HepG2 (cell line): ENCODE data around the gene REM2. TPM values are rescaled to one million over a fixed set of nuclear protein-coding genes. Genes with fewer than 3 reads are reported as not detected.

ENCODE experiments used
- ATAC-seq: fragments of 200-7000 bp; cut with Tn5 transposase; 3 replicates; pipeline ENCODE4 v1.9.1; 2020; ENCODE audit warnings: mild to moderate bottlenecking, moderate library complexity
- BruUV-seq: library from RNA; stranded (reverse); fragments of 400-500 nt; replicated peaks from 2 replicates; lab custom pipeline; 2021; lab: Mats Ljungman, UMichigan
- CTCF ChIA-PET: fragments of 300-600 bp; formaldehyde crosslinking; extraction: SDS; loops from one replicate; lab custom pipeline; 2021; ENCODE audit warnings: low total read pairs, inconsistent platforms, low intra/inter-chr PET ratio; lab: Yijun Ruan, JAX
- POLR2A ChIA-PET: fragments of 350-600 bp; sonication (Branson Sonifier 250); formaldehyde crosslinking; loops from one replicate; lab custom pipeline; 2020; ENCODE audit warnings: antibody characterized with exemption, inconsistent platforms; lab: Yijun Ruan, JAX
- DNase-seq: peaks from one replicate; pipeline ENCODE4 v3.0.0-alpha.2; 2015; ENCODE audit warnings: low spot score
- FAIRE-seq: peaks from 3 replicates; lab custom pipeline; 2011; peaks lifted over from hg19 to GRCh38; lab: Jason Lieb, UNC
- H2AFZ ChIP-seq: one replicate; pipeline ENCODE4 v1.6.1; 2011; ENCODE audit warnings: low read length, inconsistent platforms
- H3K27ac ChIP-seq: fragments of 300-600 bp; 3 replicates; pipeline ENCODE4 v1.8.0; 2011; ENCODE audit warnings: mixed run types, mild to moderate bottlenecking, mixed read lengths, low read length, inconsistent platforms; ENCODE audit not compliant: insufficient read depth; ENCODE audit errors: extremely low read length
- H3K27me3 ChIP-seq, 2 experiments: fragments of 200-600 bp in 1 of 2; 2 replicates in 1 of 2; 3 replicates in 1 of 2; pipeline versions ENCODE4 v1.6.0 to v1.8.0; 2011; ENCODE audit warnings: low read length in 2 of 2, mild to moderate bottlenecking in 2 of 2, moderate library complexity in 2 of 2, inconsistent platforms in 1 of 2; ENCODE audit not compliant: insufficient read depth in 2 of 2, control insufficient read depth in 1 of 2
- H3K36me3 ChIP-seq, 2 experiments: fragments of 200-600 bp in 1 of 2; replicated peaks in 1 of 2; 2 replicates in 1 of 2; 3 replicates in 1 of 2; pipeline versions ENCODE4 v1.5.1 to v1.8.0; 2011; ENCODE audit warnings: low read length in 2 of 2, inconsistent platforms in 1 of 2; ENCODE audit not compliant: insufficient read depth in 2 of 2, control insufficient read depth in 1 of 2
- H3K4me1 ChIP-seq: 2 replicates; pipeline ENCODE4 v1.5.1; 2012; ENCODE audit warnings: low read length, inconsistent platforms; ENCODE audit not compliant: insufficient read depth
- H3K4me2 ChIP-seq: 2 replicates; pipeline ENCODE4 v1.6.0; 2011; ENCODE audit warnings: low read depth, low read length, inconsistent platforms
- H3K4me3 ChIP-seq, 3 experiments: fragments of 200-600 bp in 1 of 3; sonication (generic), shearing (Covaris generic) in 1 of 3; replicated peaks in 1 of 3; 2 replicates each; pipeline ENCODE4 v1.5.1; 2011 to 2016; ENCODE audit warnings: low read length in 3 of 3, inconsistent platforms in 2 of 3, low read depth in 2 of 3, mild to moderate bottlenecking in 2 of 3, control low read depth in 1 of 3, mixed read lengths in 1 of 3; ENCODE audit not compliant: insufficient read depth in 1 of 3
- H3K79me2 ChIP-seq: one replicate; pipeline ENCODE4 v1.6.1; 2011; ENCODE audit warnings: low read length, inconsistent platforms; ENCODE audit not compliant: insufficient read depth
- H3K9ac ChIP-seq: 2 replicates; pipeline ENCODE4 v1.6.0; 2011; ENCODE audit warnings: mild to moderate bottlenecking, low read depth, low read length, inconsistent platforms; ENCODE audit not compliant: insufficient read depth
- H3K9me3 ChIP-seq: 2 replicates; pipeline ENCODE4 v1.5.1; 2012; ENCODE audit warnings: mild to moderate bottlenecking, low read length
- H4K20me1 ChIP-seq: 2 replicates; pipeline ENCODE4 v1.6.0; 2011; ENCODE audit warnings: inconsistent platforms, mild to moderate bottlenecking, low read length, moderate library complexity; ENCODE audit not compliant: insufficient read depth
- ARID2 ChIP-seq: sonication (generic); formaldehyde crosslinking; IDR thresholded peaks from 2 replicates; pipeline ENCODE4 v1.8.1; 2022; ENCODE audit warnings: mild to moderate bottlenecking, missing genetic modification reagents, borderline replicate concordance
- ELF4 ChIP-seq: sonication (generic); formaldehyde crosslinking; IDR thresholded peaks from 2 replicates; pipeline ENCODE4 v1.5.0; 2020; ENCODE audit warnings: missing genetic modification reagents, mild to moderate bottlenecking, moderate library complexity, borderline replicate concordance
- JUND ChIP-seq: sonication (generic); formaldehyde crosslinking; IDR thresholded peaks from 2 replicates; pipeline ENCODE4 v1.8.0; 2022; ENCODE audit warnings: mild to moderate bottlenecking, missing genetic modification reagents
- PHF8 ChIP-seq: sonication (generic); formaldehyde crosslinking; IDR thresholded peaks from 2 replicates; pipeline ENCODE4 v1.5.0; 2020; ENCODE audit warnings: missing genetic modification reagents
- REL ChIP-seq: sonication (generic); formaldehyde crosslinking; conservative IDR thresholded peaks from 2 replicates; pipeline ENCODE4 v1.8.0; 2022; ENCODE audit warnings: mild to moderate bottlenecking, missing genetic modification reagents, moderate library complexity
- RFX5 ChIP-seq: IDR thresholded peaks from 2 replicates; pipeline ENCODE4 v1.6.1; 2011; ENCODE audit warnings: low read depth, low read length, improper control_type of control experiment
- SRF ChIP-seq: IDR thresholded peaks from 2 replicates; pipeline ENCODE4 v1.6.1; 2011; ENCODE audit warnings: mild to moderate bottlenecking, low read depth, low read length, moderate library complexity
- STAT5B ChIP-seq: sonication (generic); formaldehyde crosslinking; IDR thresholded peaks from 2 replicates; pipeline ENCODE4 v1.4.0; 2020; ENCODE audit warnings: missing genetic modification reagents
- ZNF121 ChIP-seq: sonication (generic); formaldehyde crosslinking; IDR thresholded peaks from 2 replicates; pipeline ENCODE4 v1.5.0; 2020; ENCODE audit warnings: mild to moderate bottlenecking, missing genetic modification reagents
- ZNF441 ChIP-seq: sonication (generic); formaldehyde crosslinking; IDR thresholded peaks from 2 replicates; pipeline ENCODE4 v1.7.0; 2021; ENCODE audit warnings: missing genetic modification reagents, borderline replicate concordance
- ZNF564 ChIP-seq: sonication (generic); formaldehyde crosslinking; IDR thresholded peaks from 2 replicates; pipeline ENCODE4 v1.8.1; 2023; ENCODE audit warnings: mild to moderate bottlenecking, missing genetic modification reagents
- ZNF768 ChIP-seq: sonication (generic); formaldehyde crosslinking; IDR thresholded peaks from 2 replicates; pipeline ENCODE4 v1.4.0; 2020; ENCODE audit warnings: missing genetic modification reagents
- WGBS: methylation state at CpG from one replicate; pipeline ENCODE4 v1.1.6; 2017; ENCODE audit warnings: low lambda C conversion rate; 5-methylcytosine and 5-hydroxymethylcytosine counted together
- in situ Hi-C: cut with HindIII; loops from 2 replicates; pipeline ENCODE4 v1.10.0; 2017; ENCODE audit warnings: low pct_unique_long_range_greater_than_20kb; ENCODE audit not compliant: extremely low pct_ligation_motif_present
- intact Hi-C: fragments of 100-400 bp; cut with micrococcal nuclease; formaldehyde crosslinking; loops from one replicate; pipeline ENCODE4 v1.10.0; 2022; ENCODE audit not compliant: unreplicated experiment
- polyA plus RNA-seq, 8 experiments: library from polyadenylated mRNA; depleted of rRNA in 3 of 8; stranded (reverse) in 7 of 8; unstranded in 1 of 8; fragments of >200 nt; fragmentation: Illumina TruSeq in 4 of 8; extraction: Trizol in 4 of 8; gene quantifications; 2 replicates each; pipeline versions ENCODE4 v1.2.1 to v1.2.3, GENCODE V29; 2011 to 2016; ENCODE audit warnings: low read depth in 4 of 8, missing spikeins in 1 of 8, mixed read lengths in 1 of 8; ENCODE audit not compliant: insufficient read depth in 1 of 8
- total RNA-seq, 5 experiments: library from RNA; depleted of rRNA; stranded (reverse); fragments of >200 nt; fragmentation: Illumina TruSeq; extraction: Trizol; gene quantifications; 2 replicates each; pipeline ENCODE4 v1.2.3, GENCODE V29; 2016; ENCODE audit warnings: low read depth in 1 of 5
- TF ChIP-seq, protein P1 (sequence below): sonication (generic); formaldehyde crosslinking; IDR thresholded peaks from 2 replicates; pipeline ENCODE4 v1.5.0; 2020; ENCODE audit warnings: mild to moderate bottlenecking, missing genetic modification reagents

The REM2 gene
- total and polyA plus RNA-seq, 2 of the 13 experiments (the other 11 are each of a cell fraction or from before 2014, with no cell fraction given): 0.20 TPM; not detected in 1

DNA sequence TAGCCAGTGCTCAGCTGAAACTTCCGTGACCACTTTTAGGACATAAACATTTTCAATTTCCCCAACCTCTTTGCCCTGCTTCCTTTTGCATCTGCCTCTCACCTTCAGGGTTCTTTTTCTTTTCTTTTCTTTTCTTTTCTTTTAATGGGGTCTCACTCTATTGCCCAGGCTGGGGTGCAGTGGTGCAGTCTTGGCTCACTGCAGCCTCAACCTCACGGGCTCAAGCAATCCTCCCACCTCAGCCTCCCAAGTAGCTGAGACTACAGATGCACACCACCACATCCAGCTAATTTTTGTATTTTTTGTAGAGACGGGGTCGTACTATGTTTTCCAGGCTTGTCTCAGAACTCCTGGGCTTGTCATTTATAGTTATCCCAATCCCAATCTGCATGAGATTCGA lies 16.1 kb upstream of the REM2 start:
- no peak for DNase-seq
- FAIRE-seq: no peak
- ChIA-PET POLR2A (no interaction called here), CTCF (no interaction called here)
- no TSS peak for BruUV-seq
- in situ Hi-C loops (no loop called here), intact Hi-C loops (no loop called here)
- ATAC-seq: no peak
- no peak overlapping the region for H3K9ac ChIP-seq
- no peak overlapping the region for H3K27ac ChIP-seq
- H3K4me2 ChIP-seq: no peak overlapping the region
- peaks cover 34% of the 10 kb centered on the region for H3K4me1 ChIP-seq
- no peak for TF ChIP-seq RFX5
- peak; percentile 19; the same call in 1 of the 2 replicates for TF ChIP-seq ZNF121 (CRISPR knock-in tag)
- no peak for TF ChIP-seq JUND (CRISPR knock-in tag)
- TF ChIP-seq, protein P1, sequence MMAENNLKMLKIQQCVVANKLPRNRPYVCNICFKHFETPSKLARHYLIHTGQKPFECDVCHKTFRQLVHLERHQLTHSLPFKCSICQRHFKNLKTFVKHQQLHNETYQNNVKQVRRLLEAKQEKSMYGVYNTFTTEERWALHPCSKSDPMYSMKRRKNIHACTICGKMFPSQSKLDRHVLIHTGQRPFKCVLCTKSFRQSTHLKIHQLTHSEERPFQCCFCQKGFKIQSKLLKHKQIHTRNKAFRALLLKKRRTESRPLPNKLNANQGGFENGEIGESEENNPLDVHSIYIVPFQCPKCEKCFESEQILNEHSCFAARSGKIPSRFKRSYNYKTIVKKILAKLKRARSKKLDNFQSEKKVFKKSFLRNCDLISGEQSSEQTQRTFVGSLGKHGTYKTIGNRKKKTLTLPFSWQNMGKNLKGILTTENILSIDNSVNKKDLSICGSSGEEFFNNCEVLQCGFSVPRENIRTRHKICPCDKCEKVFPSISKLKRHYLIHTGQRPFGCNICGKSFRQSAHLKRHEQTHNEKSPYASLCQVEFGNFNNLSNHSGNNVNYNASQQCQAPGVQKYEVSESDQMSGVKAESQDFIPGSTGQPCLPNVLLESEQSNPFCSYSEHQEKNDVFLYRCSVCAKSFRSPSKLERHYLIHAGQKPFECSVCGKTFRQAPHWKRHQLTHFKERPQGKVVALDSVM: 0 out of 2 replicates have a peak, but pooled peaks have one; percentile 16
- H3K36me3 ChIP-seq: no peaks in the 10 kb centered on the region
- H3K79me2 ChIP-seq: no peaks in the 10 kb centered on the region
- no peaks in the 10 kb centered on the region; a peak in 1 of 5 replicates for H3K27me3 ChIP-seq
- no peaks in the 10 kb centered on the region for H3K9me3 ChIP-seq
- H4K20me1 ChIP-seq: no peaks in the 10 kb centered on the region
- no peak overlapping the region for H2AFZ ChIP-seq
- WGBS: 58% methylated on average over 5 of the region's 5 CpGs
- H3K4me3 ChIP-seq: no peak overlapping the region

DNA sequence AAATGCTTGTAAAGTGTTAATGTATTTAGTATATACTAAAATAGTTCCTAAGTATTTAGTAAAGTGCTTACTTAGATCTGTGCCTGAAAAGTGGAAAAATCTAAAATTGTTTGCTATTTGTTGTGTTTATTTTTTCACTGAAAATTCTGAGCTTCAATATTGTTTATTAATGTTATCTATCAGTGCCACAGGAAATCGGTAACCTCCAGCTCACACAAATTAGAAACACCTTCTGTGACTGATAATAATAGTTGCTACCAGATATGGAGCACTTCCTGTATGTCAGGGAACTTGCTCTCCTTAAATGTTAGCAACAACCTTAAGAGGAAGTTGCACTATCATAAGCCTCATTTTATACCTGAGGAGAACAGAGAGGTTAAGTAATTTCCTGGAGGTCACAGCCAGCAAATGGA lies 12.2 kb upstream of the REM2 start:
- peak overlapping the region; percentile 95 for H3K4me2 ChIP-seq
- in situ Hi-C loops: no loop called here
- 0% methylated on average over 1 of the region's 1 CpG for WGBS
- intact Hi-C loops: loop anchor here (1.0 to 5.0 kb wide), 5 partner anchors 18 to 111 kb away; partner anchors contain the start of genes AJUBA, OXA1L and PRMT5
- CTCF ChIA-PET: interaction anchor here (2.6 to 3.1 kb wide), 2 partner anchors 18 to 30 kb away, joined by 11 to 46 read pairs; no protein-coding TSS in a partner anchor
- H3K4me3 ChIP-seq: peak overlapping the region; percentile 66 to 93 (median 82)
- DNase-seq: no peak
- no peaks in the 10 kb centered on the region for H4K20me1 ChIP-seq
- no peak for FAIRE-seq
- H2AFZ ChIP-seq: peak overlapping the region; percentile 49
- H3K79me2 ChIP-seq: no peaks in the 10 kb centered on the region
- no peaks in the 10 kb centered on the region; a peak in 1 of 5 replicates for H3K27me3 ChIP-seq
- POLR2A ChIA-PET: interaction anchor here (0.8 to 4.4 kb wide), 34 partner anchors 9 to 1244 kb away, joined by 3 to 53 read pairs (median 6); partner anchors contain the start of genes ACIN1, AJUBA, C14orf119 and DAD1
- peak; percentile 0; the same call in 1 of the 3 replicates for ATAC-seq
- no TSS peak for BruUV-seq
- H3K9ac ChIP-seq: peak overlapping the region; percentile 76
- H3K4me1 ChIP-seq: peaks cover 35% of the 10 kb centered on the region
- peak overlapping the region; percentile 85 for H3K27ac ChIP-seq
- H3K9me3 ChIP-seq: no peaks in the 10 kb centered on the region
- H3K36me3 ChIP-seq: peaks cover 7 to 11% of the 10 kb centered on the region in 2 experiments; a peak in 4 of 5 replicates
- TF ChIP-seq ARID2 (CRISPR knock-in tag) (peak; percentile 4; the same call in 1 of the 2 replicates), ZNF768 (CRISPR knock-in tag) (peak; percentile 93; the same call in 1 of the 2 replicates), ZNF441 (CRISPR knock-in tag) (no peak), PHF8 (CRISPR knock-in tag) (no peak), REL (0 out of 2 replicates have a peak, but pooled peaks have one; percentile 4), SRF (peak; percentile 44; the same call in 1 of the 2 replicates), STAT5B (CRISPR knock-in tag) (peak; percentile 52; the same call in 1 of the 2 replicates), ELF4 (peak; percentile 21; the same call in 1 of the 2 replicates), ZNF564 (CRISPR knock-in tag) (0 out of 2 replicates have a peak, but pooled peaks have one; percentile 0)
